K562 (cell line): Measurements from ENCODE around the gene DLGAP3. TPM values are rescaled to one million over a fixed set of nuclear protein-coding genes. Genes with fewer than 3 reads are reported as not detected.

Experiments
- ATAC-seq: fragments of 200-7000 bp; cut with Tn5 transposase; 3 replicates; pipeline ENCODE4 v1.9.1; 2020; ENCODE audit warnings: moderate library complexity
- BruUV-seq: library from RNA; stranded (reverse); fragments of 400-500 nt; replicated peaks from 2 replicates; lab custom pipeline; 2021; lab: Mats Ljungman, UMichigan
- CTCF ChIA-PET: fragments of 300-600 bp; formaldehyde crosslinking; extraction: SDS; loops from one replicate; lab custom pipeline; 2021; ENCODE audit warnings: low intra/inter-chr PET ratio; lab: Yijun Ruan, JAX
- POLR2A ChIA-PET: fragments of 300-600, 350-650 bp; sonication (Branson Sonifier 250); formaldehyde crosslinking; extraction: SDS; loops from one replicate; lab custom pipeline; 2021; ENCODE audit warnings: antibody characterized with exemption, inconsistent platforms; lab: Yijun Ruan, JAX
- DNase-seq, 4 experiments: peaks; one replicate each; pipeline versions ENCODE4 v3.0.0 to v3.0.0-alpha.2; 2011 to 2018; ENCODE audit warnings: low spot score in 3 of 4, mixed read lengths in 3 of 4; ENCODE audit errors: extremely low read depth in 1 of 4
- FAIRE-seq: peaks from 2 replicates; lab custom pipeline; 2011; peaks lifted over from hg19 to GRCh38; lab: Jason Lieb, UNC
- H2AFZ ChIP-seq: 2 replicates; pipeline ENCODE4 v1.6.0; 2011; ENCODE audit warnings: low read depth, low read length, control low read depth, inconsistent platforms
- H3K27ac ChIP-seq: fragments of 200-600 bp; 3 replicates; pipeline ENCODE4 v1.8.0; 2011; ENCODE audit warnings: low read depth, mild to moderate bottlenecking, control low read depth, inconsistent platforms, low read length, moderate library complexity, mixed read lengths; ENCODE audit errors: extremely low read depth
- H3K27me3 ChIP-seq, 2 experiments: fragments of 300-600 bp in 1 of 2; 2 replicates in 1 of 2; 3 replicates in 1 of 2; pipeline versions ENCODE4 v1.6.0 to v1.8.0; 2011; ENCODE audit warnings: inconsistent platforms in 2 of 2, low read length in 2 of 2, mild to moderate bottlenecking in 1 of 2, mixed read lengths in 1 of 2, moderate library complexity in 1 of 2; ENCODE audit not compliant: control insufficient read depth in 2 of 2, insufficient read depth in 2 of 2
- H3K36me3 ChIP-seq: fragments of 300-600 bp; 3 replicates; pipeline ENCODE4 v1.8.0; 2011; ENCODE audit warnings: mild to moderate bottlenecking, low read length, inconsistent platforms; ENCODE audit not compliant: control insufficient read depth, insufficient read depth
- H3K4me1 ChIP-seq, 2 experiments: fragments of 200-600 bp in 1 of 2; replicated peaks in 1 of 2; 2 replicates in 1 of 2; 3 replicates in 1 of 2; pipeline versions ENCODE4 v1.5.1 to v1.8.0; 2011; ENCODE audit warnings: inconsistent platforms in 2 of 2, low read length in 2 of 2, mild to moderate bottlenecking in 1 of 2, mixed read lengths in 1 of 2, moderate library complexity in 1 of 2; ENCODE audit not compliant: control insufficient read depth in 2 of 2, insufficient read depth in 2 of 2
- H3K4me2 ChIP-seq: 2 replicates; pipeline ENCODE4 v1.6.1; 2011; ENCODE audit warnings: low read length, control low read depth, inconsistent platforms, mixed read lengths; ENCODE audit not compliant: insufficient read depth
- H3K4me3 ChIP-seq: fragments of 200-600 bp; sonication (generic), shearing (Covaris generic); 2 replicates; pipeline ENCODE4 v1.5.1; 2016; ENCODE audit warnings: control low read depth, inconsistent platforms
- H3K79me2 ChIP-seq: fragments of 200-600 bp; 3 replicates; pipeline ENCODE4 v1.8.0; 2011; ENCODE audit warnings: low read length, inconsistent platforms; ENCODE audit not compliant: control insufficient read depth, insufficient read depth
- H3K9ac ChIP-seq, 2 experiments: 2 replicates each; pipeline versions ENCODE4 v1.6.0 to v1.6.1; 2011; ENCODE audit warnings: low read depth in 2 of 2, low read length in 2 of 2, control low read depth in 1 of 2, inconsistent platforms in 1 of 2, mild to moderate bottlenecking in 1 of 2, mixed read lengths in 1 of 2; ENCODE audit not compliant: insufficient read depth in 1 of 2
- H3K9me1 ChIP-seq: one replicate; pipeline ENCODE4 v1.6.0; 2011; ENCODE audit warnings: inconsistent platforms, mild to moderate bottlenecking, low read length, moderate library complexity; ENCODE audit not compliant: control insufficient read depth, insufficient read depth
- H3K9me3 ChIP-seq: replicated peaks from 2 replicates; pipeline ENCODE4 v1.5.1; 2011; ENCODE audit warnings: low read depth, low read length, inconsistent platforms; ENCODE audit not compliant: control insufficient read depth, insufficient read depth
- H4K20me1 ChIP-seq: replicated peaks from 2 replicates; pipeline ENCODE4 v1.6.1; 2011; ENCODE audit warnings: low read length, inconsistent platforms, mixed read lengths; ENCODE audit not compliant: control insufficient read depth, insufficient read depth
- ADNP ChIP-seq: fragments of 200-800 bp; sonication (Bioruptor generic); IDR thresholded peaks from 2 replicates; pipeline ENCODE4 v1.6.1; 2016; ENCODE audit warnings: missing genetic modification characterization, missing compliant biosample characterization
- C11orf30 ChIP-seq: fragments of 450-650 bp; IDR thresholded peaks from 2 replicates; pipeline ENCODE4 v1.6.1; 2016; ENCODE audit warnings: low read depth, mild to moderate bottlenecking
- FOS ChIP-seq: IDR thresholded peaks from 3 replicates; pipeline ENCODE4 v1.6.1; 2011; ENCODE audit not compliant: insufficient read length; ENCODE audit errors: extremely low read depth
- MTF1 ChIP-seq: fragments of 250-450 bp; sonication (Bioruptor Pico); IDR thresholded peaks from 2 replicates; pipeline ENCODE4 v1.9.0; 2021; ENCODE audit warnings: moderate library complexity, mild to moderate bottlenecking, inconsistent platforms, borderline replicate concordance
- NFIC ChIP-seq: fragments of 450-650 bp; IDR thresholded peaks from 2 replicates; pipeline ENCODE4 v1.6.1; 2017; ENCODE audit warnings: mild to moderate bottlenecking, inconsistent platforms
- NFIX ChIP-seq: fragments of 250-450 bp; sonication (Bioruptor Pico); IDR thresholded peaks from 2 replicates; pipeline ENCODE4 v1.4.0; 2020; ENCODE audit warnings: low read depth, mild to moderate bottlenecking, moderate library complexity
- SIX5 ChIP-seq, 2 experiments: IDR thresholded peaks; 2 replicates each; pipeline ENCODE4 v1.6.1; 2011; ENCODE audit warnings: low read length in 2 of 2, borderline replicate concordance in 1 of 2, low read depth in 1 of 2, mild to moderate bottlenecking in 1 of 2, moderate library complexity in 1 of 2; ENCODE audit not compliant: insufficient read depth in 1 of 2
- WGBS: fragments of 100-300 bp; shearing (Covaris generic); methylation state at CpG from one replicate; pipeline ENCODE4 v1.1.6; 2016; ENCODE audit warnings: low coverage, mixed read lengths; ENCODE audit not compliant: insufficient coverage; ENCODE audit errors: missing lambda C conversion rate; 5-methylcytosine and 5-hydroxymethylcytosine counted together
- in situ Hi-C: fragments of 300-500 bp; cut with MboI; formaldehyde crosslinking; loops from 4 replicates; pipeline ENCODE4 v1.15.0; 2018; ENCODE audit warnings: inconsistent platforms, mixed read lengths
- intact Hi-C: fragments of 100-400 bp; cut with micrococcal nuclease; formaldehyde crosslinking; loops from 2 replicates; pipeline ENCODE4 v1.14.2; 2022
- polyA plus RNA-seq, 8 experiments: library from polyadenylated mRNA; depleted of rRNA in 4 of 8; stranded (reverse) in 5 of 8; unstranded in 3 of 8; fragments of >200 nt; fragmentation: Nextera tagmentation in 2 of 8; fragmentation: Illumina TruSeq in 1 of 8; extraction: Ambion mirVana in 2 of 8; extraction: Trizol in 1 of 8; gene quantifications; 2 replicates each; pipeline versions ENCODE4 v1.2.1 to v1.2.3, GENCODE V29; 2011 to 2014; ENCODE audit warnings: inconsistent platforms in 1 of 8, missing spikeins in 1 of 8
- total RNA-seq, 7 experiments: library from RNA; depleted of rRNA in 6 of 7; stranded (reverse); fragments of >200 nt in 6 of 7; fragmentation: Illumina TruSeq in 2 of 7; extraction: Trizol in 2 of 7; gene quantifications; 2 replicates each; pipeline versions ENCODE4 v1.2.1 to v1.2.3, GENCODE V29; 2011 to 2021; ENCODE audit warnings: low replicate concordance in 1 of 7
- TF ChIP-seq, protein P1 (sequence below): fragments of 450-650 bp; IDR thresholded peaks from 2 replicates; pipeline ENCODE4 v1.6.1; 2017; ENCODE audit warnings: antibody characterized with exemption, mild to moderate bottlenecking
- TF ChIP-seq, protein P2 (sequence below): fragments of 250-450 bp; sonication (Bioruptor Pico); IDR thresholded peaks from 2 replicates; pipeline ENCODE4 v1.8.0; 2021; ENCODE audit warnings: borderline replicate concordance, mild to moderate bottlenecking, moderate library complexity; ENCODE audit not compliant: poor library complexity, severe bottlenecking

The DLGAP3 gene
- total and polyA plus RNA-seq, 9 of the 15 experiments (the other 6 are each of a cell fraction or from before 2014, with no cell fraction given) = 0.01 to 0.16 (median 0.07) TPM; not detected in 6

DNA sequence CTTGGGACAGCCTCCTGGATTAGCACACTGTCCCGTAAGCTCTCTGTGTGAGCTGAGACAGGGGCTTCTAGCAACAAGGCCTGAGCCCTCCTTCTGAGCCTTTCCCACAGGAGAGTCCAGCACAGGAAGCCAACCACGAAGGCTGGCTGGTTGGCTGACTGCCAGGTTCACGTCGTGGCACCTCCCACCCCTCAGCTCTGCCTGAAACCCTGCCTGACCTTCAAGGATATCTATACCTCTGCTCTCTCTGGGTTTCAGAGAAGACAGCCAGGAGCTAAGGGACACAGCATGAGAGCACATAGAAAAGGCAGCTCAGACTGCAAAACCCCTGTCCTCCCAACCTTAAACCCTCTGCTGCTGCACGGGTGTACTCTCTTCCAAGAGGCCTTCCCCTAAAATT is 13.9 kb downstream of the DLGAP3 start:
- Histone ChIP-seq H3K4me1 (peaks cover 0 to 12% of the 10 kb centered on the region in 2 experiments; a peak in 3 of 5 replicates), H3K9me3 (no peaks in the 10 kb centered on the region), H3K4me3 (no peak overlapping the region), H3K79me2 (no peaks in the 10 kb centered on the region), H3K27ac (no peak overlapping the region), H3K9me1 (no peaks in the 10 kb centered on the region), H3K9ac (no peak overlapping the region), H4K20me1 (0 out of 2 replicates have a peak, but pooled peaks cover 8% of the 10 kb centered on the region), H2AFZ (no peak overlapping the region), H3K4me2 (no peak overlapping the region), H3K27me3 (peaks cover 8 to 35% of the 10 kb centered on the region in 2 experiments; a peak in 4 of 5 replicates), H3K36me3 (no peaks in the 10 kb centered on the region)
- TF ChIP-seq C11orf30 = no peak
- no peak for TF ChIP-seq FOS
- peak; percentile 81 for TF ChIP-seq NFIC
- POLR2A ChIA-PET = interaction anchor here (0.9 to 1.7 kb wide), 4 partner anchors 9 to 35 kb away, joined by 3 to 7 read pairs (median 6); no protein-coding TSS in a partner anchor
- CTCF ChIA-PET = no interaction called here
- intact Hi-C loops = no loop called here
- DNase-seq (peak in 1 of 4 experiments; percentile 27), ATAC-seq (peak; percentile 22; the same call in 1 of the 3 replicates), FAIRE-seq (no peak)
- no TSS peak for BruUV-seq
- in situ Hi-C loops = no loop called here
- WGBS = 3% methylated on average over 5 of the region's 5 CpGs

- DNase-seq = no peak
- Histone ChIP-seq H3K27ac (no peak overlapping the region), H3K79me2 (no peaks in the 10 kb centered on the region), H3K4me1 (peaks cover 0 to 12% of the 10 kb centered on the region in 2 experiments; a peak in 3 of 5 replicates), H3K9me1 (no peaks in the 10 kb centered on the region), H3K27me3 (peaks cover 9 to 35% of the 10 kb centered on the region in 2 experiments; a peak in 4 of 5 replicates), H2AFZ (no peak overlapping the region), H3K4me3 (no peak overlapping the region), H3K4me2 (no peak overlapping the region), H3K36me3 (no peaks in the 10 kb centered on the region), H4K20me1 (0 out of 2 replicates have a peak, but pooled peaks cover 8% of the 10 kb centered on the region), H3K9ac (no peak overlapping the region), H3K9me3 (no peaks in the 10 kb centered on the region)
- no peak for ATAC-seq
- BruUV-seq = no TSS peak
- FAIRE-seq = no peak
- WGBS = 25% methylated on average over 2 of the region's 2 CpGs
- intact Hi-C loops = no loop called here
- in situ Hi-C loops = no loop called here
- ChIA-PET POLR2A (no interaction called here), CTCF (no interaction called here)
- TF ChIP-seq ADNP (tag) = peak; percentile 63; the same call in 1 of the 2 replicates
- TF ChIP-seq, protein P1, sequence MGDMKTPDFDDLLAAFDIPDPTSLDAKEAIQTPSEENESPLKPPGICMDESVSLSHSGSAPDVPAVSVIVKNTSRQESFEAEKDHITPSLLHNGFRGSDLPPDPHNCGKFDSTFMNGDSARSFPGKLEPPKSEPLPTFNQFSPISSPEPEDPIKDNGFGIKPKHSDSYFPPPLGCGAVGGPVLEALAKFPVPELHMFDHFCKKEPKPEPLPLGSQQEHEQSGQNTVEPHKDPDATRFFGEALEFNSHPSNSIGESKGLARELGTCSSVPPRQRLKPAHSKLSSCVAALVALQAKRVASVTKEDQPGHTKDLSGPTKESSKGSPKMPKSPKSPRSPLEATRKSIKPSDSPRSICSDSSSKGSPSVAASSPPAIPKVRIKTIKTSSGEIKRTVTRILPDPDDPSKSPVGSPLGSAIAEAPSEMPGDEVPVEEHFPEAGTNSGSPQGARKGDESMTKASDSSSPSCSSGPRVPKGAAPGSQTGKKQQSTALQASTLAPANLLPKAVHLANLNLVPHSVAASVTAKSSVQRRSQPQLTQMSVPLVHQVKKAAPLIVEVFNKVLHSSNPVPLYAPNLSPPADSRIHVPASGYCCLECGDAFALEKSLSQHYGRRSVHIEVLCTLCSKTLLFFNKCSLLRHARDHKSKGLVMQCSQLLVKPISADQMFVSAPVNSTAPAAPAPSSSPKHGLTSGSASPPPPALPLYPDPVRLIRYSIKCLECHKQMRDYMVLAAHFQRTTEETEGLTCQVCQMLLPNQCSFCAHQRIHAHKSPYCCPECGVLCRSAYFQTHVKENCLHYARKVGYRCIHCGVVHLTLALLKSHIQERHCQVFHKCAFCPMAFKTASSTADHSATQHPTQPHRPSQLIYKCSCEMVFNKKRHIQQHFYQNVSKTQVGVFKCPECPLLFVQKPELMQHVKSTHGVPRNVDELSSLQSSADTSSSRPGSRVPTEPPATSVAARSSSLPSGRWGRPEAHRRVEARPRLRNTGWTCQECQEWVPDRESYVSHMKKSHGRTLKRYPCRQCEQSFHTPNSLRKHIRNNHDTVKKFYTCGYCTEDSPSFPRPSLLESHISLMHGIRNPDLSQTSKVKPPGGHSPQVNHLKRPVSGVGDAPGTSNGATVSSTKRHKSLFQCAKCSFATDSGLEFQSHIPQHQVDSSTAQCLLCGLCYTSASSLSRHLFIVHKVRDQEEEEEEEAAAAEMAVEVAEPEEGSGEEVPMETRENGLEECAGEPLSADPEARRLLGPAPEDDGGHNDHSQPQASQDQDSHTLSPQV = no peak
- TF ChIP-seq, protein P2, sequence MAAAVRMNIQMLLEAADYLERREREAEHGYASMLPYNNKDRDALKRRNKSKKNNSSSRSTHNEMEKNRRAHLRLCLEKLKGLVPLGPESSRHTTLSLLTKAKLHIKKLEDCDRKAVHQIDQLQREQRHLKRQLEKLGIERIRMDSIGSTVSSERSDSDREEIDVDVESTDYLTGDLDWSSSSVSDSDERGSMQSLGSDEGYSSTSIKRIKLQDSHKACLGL (CRISPR knock-in tag) = no peak
- no peak for TF ChIP-seq MTF1 (CRISPR knock-in tag)
- no peak for TF ChIP-seq SIX5 (IDR thresholded peaks at IDR 0.05; ENCODE audit: borderline replicate concordance in 1 of 2, insufficient read depth in 1 of 2, low read depth in 1 of 2, low read length in 2 of 2)
- TF ChIP-seq NFIX (CRISPR knock-in tag) = no peak
Measured at GRCh38 chr1:34914958-34915357, 14.5 kb downstream of the DLGAP3 start.
